MM.1S (cell line): Measurements from ENCODE around the gene ZNF691.

Source experiments
- DNase-seq: peaks from one replicate; pipeline ENCODE4 v3.0.0-alpha.2; 2015
- H2AFZ ChIP-seq: fragments of 300-600 bp; sonication (generic); 2 replicates; pipeline ENCODE4 v1.6.0; 2016; ENCODE audit warnings: antibody characterized with exemption, low read length
- H3F3A ChIP-seq: fragments of 300-600 bp; sonication (generic); 2 replicates; pipeline ENCODE4 v1.6.1; 2016; ENCODE audit warnings: mild to moderate bottlenecking, antibody characterized with exemption, low read length, moderate library complexity, mixed read lengths; ENCODE audit not compliant: insufficient read depth
- H3K27ac ChIP-seq: fragments of 300-600 bp; sonication (generic); 2 replicates; pipeline ENCODE4 v1.5.1; 2016; ENCODE audit warnings: mild to moderate bottlenecking, low read length
- H3K27me3 ChIP-seq: fragments of 300-600 bp; sonication (generic); replicated peaks from 2 replicates; pipeline ENCODE4 v1.6.0; 2016; ENCODE audit warnings: low read length; ENCODE audit not compliant: insufficient read depth
- H3K36me3 ChIP-seq: fragments of 300-600 bp; sonication (generic); replicated peaks from 2 replicates; pipeline ENCODE4 v1.6.1; 2016; ENCODE audit warnings: mild to moderate bottlenecking, low read length, mixed read lengths; ENCODE audit not compliant: insufficient read depth
- H3K4me1 ChIP-seq: fragments of 300-600 bp; sonication (generic); 2 replicates; pipeline ENCODE4 v1.6.1; 2016; ENCODE audit warnings: low read length, mixed read lengths
- H3K4me2 ChIP-seq: fragments of 300-600 bp; sonication (generic); 2 replicates; pipeline ENCODE4 v1.6.0; 2016; ENCODE audit warnings: low read depth, low read length
- H3K4me3 ChIP-seq: fragments of 300-600 bp; sonication (generic); 2 replicates; pipeline ENCODE4 v1.5.1; 2016; ENCODE audit warnings: low read length, mixed read lengths
- H3K79me2 ChIP-seq: fragments of 300-600 bp; sonication (generic); 2 replicates; pipeline ENCODE4 v1.6.1; 2016; ENCODE audit warnings: mixed run types, low read length, mixed read lengths
- H3K9ac ChIP-seq: fragments of 300-600 bp; sonication (generic); 2 replicates; pipeline ENCODE4 v1.6.1; 2016; ENCODE audit warnings: low read length, mixed read lengths
- H3K9me2 ChIP-seq: fragments of 300-600 bp; sonication (generic); replicated peaks from 2 replicates; pipeline ENCODE4 v1.6.1; 2016; ENCODE audit warnings: mild to moderate bottlenecking, low read length, mixed read lengths; ENCODE audit not compliant: insufficient read depth
- H3K9me3 ChIP-seq: fragments of 300-600 bp; sonication (generic); replicated peaks from 2 replicates; pipeline ENCODE4 v1.6.1; 2016; ENCODE audit warnings: mild to moderate bottlenecking, low read length, mixed read lengths; ENCODE audit not compliant: insufficient read depth
- H4K20me1 ChIP-seq: fragments of 300-600 bp; sonication (generic); 2 replicates; pipeline ENCODE4 v1.6.1; 2016; ENCODE audit warnings: mild to moderate bottlenecking, low read length, moderate library complexity, mixed read lengths; ENCODE audit not compliant: insufficient read depth
- CTCF ChIP-seq: fragments of 300-600 bp; sonication (generic); IDR thresholded peaks from 2 replicates; pipeline ENCODE4 v1.5.1; 2016; ENCODE audit warnings: antibody characterized with exemption, low read length, mixed read lengths
- EZH2 ChIP-seq: fragments of 300-600 bp; sonication (generic); optimal IDR thresholded peaks from 2 replicates; pipeline ENCODE3; 2017; ENCODE audit warnings: low read depth, mild to moderate bottlenecking, antibody characterized with exemption, low read length, mixed read lengths
- EZH2phosphoT487 ChIP-seq: fragments of 300-600 bp; sonication (generic); IDR thresholded peaks from 2 replicates; pipeline ENCODE4 v1.6.1; 2018; ENCODE audit warnings: antibody characterized with exemption, low read length

ZNF691 gene

GRCh38 chr1:42820813-42821212 lies 25.6 kb upstream of the ZNF691 start:
- H3K4me3 ChIP-seq, result no peak overlapping the region

GRCh38 chr1:42821690-42822089 lies 24.7 kb upstream of the ZNF691 start:
- Histone ChIP-seq H2AFZ (no peak overlapping the region), H3K27me3 (no peaks in the 10 kb centered on the region), H3K4me1 (no peaks in the 10 kb centered on the region), H3K9me2 (no peaks in the 10 kb centered on the region), H3K79me2 (no peaks in the 10 kb centered on the region), H3F3A (peaks cover under 1% of the 10 kb centered on the region; the same call in 1 of the 2 replicates), H3K4me2 (no peak overlapping the region), H3K4me3 (no peak overlapping the region), H4K20me1 (no peaks in the 10 kb centered on the region), H3K9ac (no peak overlapping the region), H3K9me3 (no peaks in the 10 kb centered on the region), H3K27ac (no peak overlapping the region), H3K36me3 (no peaks in the 10 kb centered on the region)
- TF ChIP-seq EZH2 (no peak), EZH2phosphoT487 (no peak), CTCF (no peak)
- DNase-seq, result no peak

More at GRCh38 chr1:42820813-42821212, 25.6 kb upstream of the ZNF691 start:
- peaks cover 8% of the 10 kb centered on the region; the same call in 1 of the 2 replicates for H3F3A ChIP-seq
- no peaks in the 10 kb centered on the region for H4K20me1 ChIP-seq
- DNase-seq, result no peak
- no peak overlapping the region for H3K27ac ChIP-seq
- no peaks in the 10 kb centered on the region for H3K9me2 ChIP-seq
- no peak overlapping the region for H2AFZ ChIP-seq
- no peak overlapping the region for H3K9ac ChIP-seq
- H3K9me3 ChIP-seq, result no peaks in the 10 kb centered on the region
- H3K36me3 ChIP-seq, result no peaks in the 10 kb centered on the region
- peaks cover 5% of the 10 kb centered on the region for H3K4me1 ChIP-seq
- H3K27me3 ChIP-seq, result no peaks in the 10 kb centered on the region
- H3K79me2 ChIP-seq, result no peaks in the 10 kb centered on the region
- TF ChIP-seq EZH2phosphoT487 (no peak), CTCF (no peak), EZH2 (no peak)
- H3K4me2 ChIP-seq, result no peak overlapping the region

- no peaks in the 10 kb centered on the region for H3F3A ChIP-seq
- no peak overlapping the region for H3K27ac ChIP-seq
- H3K4me1 ChIP-seq, result no peaks in the 10 kb centered on the region
Measured at GRCh38 chr1:42822800-42823392, 23.5 kb upstream of the ZNF691 start.

More at GRCh38 chr1:42822800-42823392, 23.5 kb upstream of the ZNF691 start:
- Histone ChIP-seq H3K4me2 (no peak overlapping the region), H3K9me2 (no peaks in the 10 kb centered on the region), H3K36me3 (no peaks in the 10 kb centered on the region), H3K27me3 (no peaks in the 10 kb centered on the region), H2AFZ (no peak overlapping the region), H3K9me3 (no peaks in the 10 kb centered on the region), H3K4me3 (no peak overlapping the region), H3K79me2 (no peaks in the 10 kb centered on the region), H3K9ac (no peak overlapping the region), H4K20me1 (no peaks in the 10 kb centered on the region)
- TF ChIP-seq EZH2phosphoT487 (no peak), CTCF (no peak), EZH2 (no peak)
- DNase-seq, result no peak
